OCI-LY3 (cell line): ENCODE measurements around the gene DOCK9.

Experiments used
- H2AFZ ChIP-seq: fragments of 200-600, 300-600 bp; shearing (Covaris generic); 2 replicates; pipeline ENCODE4 v1.6.0; 2014; ENCODE audit warnings: antibody characterized with exemption, low read depth, low read length
- H3K27ac ChIP-seq: fragments of 200-600, 300-600 bp; sonication (generic); 2 replicates; pipeline ENCODE4 v1.5.1; 2014; ENCODE audit warnings: mild to moderate bottlenecking, low read length, moderate library complexity, mixed read lengths
- H3K27me3 ChIP-seq: fragments of 200-600, 300-600 bp; sonication (generic); 2 replicates; pipeline ENCODE4 v1.6.1; 2014; ENCODE audit warnings: low read depth, low read length, mixed read lengths
- H3K36me3 ChIP-seq: fragments of 200-600, 300-600 bp; sonication (generic); replicated peaks from 2 replicates; pipeline ENCODE3; 2014; ENCODE audit warnings: low read depth, low read length, mixed read lengths
- H3K4me1 ChIP-seq: fragments of 300-600, 200-600 bp; sonication (generic); 2 replicates; pipeline ENCODE4 v1.6.1; 2014; ENCODE audit warnings: low read length, mixed read lengths
- H3K4me2 ChIP-seq: fragments of 200-600, 300-600 bp; sonication (generic); 2 replicates; pipeline ENCODE4 v1.6.1; 2014; ENCODE audit warnings: low read length, mixed read lengths
- H3K4me3 ChIP-seq: fragments of 300-600, 200-600 bp; sonication (generic); 2 replicates; pipeline ENCODE4 v1.5.1; 2014; ENCODE audit warnings: antibody characterized with exemption, mild to moderate bottlenecking, low read length, moderate library complexity
- H3K79me2 ChIP-seq: fragments of 300-600, 200-600 bp; shearing (Covaris generic); 2 replicates; pipeline ENCODE4 v1.6.1; 2014; ENCODE audit warnings: mild to moderate bottlenecking, low read length, mixed read lengths
- H3K9ac ChIP-seq: fragments of 300-600, 200-600 bp; shearing (Covaris generic); 2 replicates; pipeline ENCODE4 v1.6.0; 2014; ENCODE audit warnings: mild to moderate bottlenecking, low read length, moderate library complexity
- H3K9me3 ChIP-seq: fragments of 200-600, 300-600 bp; shearing (Covaris generic); 2 replicates; pipeline ENCODE4 v1.6.1; 2014; ENCODE audit warnings: low read length, mixed read lengths; ENCODE audit not compliant: insufficient read depth
- H4K20me1 ChIP-seq: fragments of 200-600, 300-600 bp; sonication (generic); 2 replicates; pipeline ENCODE4 v1.6.1; 2016; ENCODE audit warnings: low read length, mixed read lengths; ENCODE audit not compliant: insufficient read depth
- CTCF ChIP-seq: fragments of 200-600, 300-600 bp; sonication (generic); IDR thresholded peaks from 2 replicates; pipeline ENCODE4 v1.5.1; 2014; ENCODE audit warnings: antibody characterized with exemption, low read length, low read depth
- EZH2phosphoT487 ChIP-seq: fragments of 200-600 bp; shearing (Covaris generic); IDR thresholded peaks from 2 replicates; pipeline ENCODE4 v1.6.1; 2018; ENCODE audit warnings: antibody characterized with exemption, mixed run types, low read depth

DOCK9 gene

GRCh38 chr13:98776644-98777043 lies 201.2 kb downstream of the DOCK9 start:
- Histone ChIP-seq H3K36me3 (no peaks in the 10 kb centered on the region), H3K27me3 (peaks cover 21% of the 10 kb centered on the region), H4K20me1 (no peaks in the 10 kb centered on the region), H3K4me3 (no peak overlapping the region), H3K79me2 (no peaks in the 10 kb centered on the region), H2AFZ (no peak overlapping the region), H3K4me2 (no peak overlapping the region), H3K4me1 (0 out of 2 replicates have a peak, but pooled peaks cover under 1% of the 10 kb centered on the region), H3K27ac (no peak overlapping the region), H3K9me3 (no peaks in the 10 kb centered on the region), H3K9ac (no peak overlapping the region)
- TF ChIP-seq EZH2phosphoT487 (no peak), CTCF (no peak)

GRCh38 chr13:98775844-98776598 lies 201.8 kb downstream of the DOCK9 start:
- Histone ChIP-seq H3K27me3 (peaks cover 17% of the 10 kb centered on the region), H3K36me3 (no peaks in the 10 kb centered on the region), H4K20me1 (no peaks in the 10 kb centered on the region), H3K4me2 (no peak overlapping the region), H3K79me2 (no peaks in the 10 kb centered on the region), H3K4me1 (peaks cover 7% of the 10 kb centered on the region), H3K4me3 (no peak overlapping the region), H3K9me3 (no peaks in the 10 kb centered on the region), H3K27ac (no peak overlapping the region), H3K9ac (no peak overlapping the region), H2AFZ (no peak overlapping the region)
- no peak for TF ChIP-seq EZH2phosphoT487
- no peak for TF ChIP-seq CTCF

- Histone ChIP-seq H3K36me3 (no peaks in the 10 kb centered on the region), H3K4me3 (no peak overlapping the region), H3K27me3 (peaks cover 18% of the 10 kb centered on the region), H3K27ac (no peak overlapping the region), H3K9me3 (no peaks in the 10 kb centered on the region), H3K4me2 (no peak overlapping the region), H3K9ac (no peak overlapping the region), H3K4me1 (peaks cover 10% of the 10 kb centered on the region), H3K79me2 (no peaks in the 10 kb centered on the region), H2AFZ (no peak overlapping the region), H4K20me1 (no peaks in the 10 kb centered on the region)
- TF ChIP-seq EZH2phosphoT487, result no peak
- TF ChIP-seq CTCF, result no peak
These were observed 202.5 kb downstream of the DOCK9 start for GRCh38 chr13:98775386-98775785.

GRCh38 chr13:98774776-98775175 lies 203.1 kb downstream of the DOCK9 start:
- no peak overlapping the region for H3K4me3 ChIP-seq
- no peak overlapping the region for H3K9ac ChIP-seq
- H3K79me2 ChIP-seq, result no peaks in the 10 kb centered on the region
- no peaks in the 10 kb centered on the region for H3K36me3 ChIP-seq
- peaks cover 24% of the 10 kb centered on the region for H3K27me3 ChIP-seq
- no peak overlapping the region for H2AFZ ChIP-seq
- H3K4me2 ChIP-seq, result no peak overlapping the region
- TF ChIP-seq EZH2phosphoT487, result no peak
- TF ChIP-seq CTCF, result no peak
- H3K27ac ChIP-seq, result no peak overlapping the region
- no peaks in the 10 kb centered on the region for H3K9me3 ChIP-seq
- peaks cover 10% of the 10 kb centered on the region for H3K4me1 ChIP-seq
- H4K20me1 ChIP-seq, result no peaks in the 10 kb centered on the region
